ENCODE data around the gene CDK5RAP1.
"Not testable (repeated sequence)": the region's sequence is repeated elsewhere in the genome, so short reads cannot be mapped to it uniquely, and the experiment has no call there.

The CDK5RAP1 gene

GRCh38 chr20:33401184-33401920 lies at the start of gene CDK5RAP1:
Gene CDK5RAP1, minus strand, starts transcription at chr20:33401519. Its CDS starts 4,455 bp downstream, at chr20:33397064.
- peak; percentile 91 for DNase-seq

GRCh38 chr20:33450867-33451266 lies 49.5 kb upstream of the CDK5RAP1 start:
- no peak for DNase-seq

- no peak for DNase-seq
These were observed 44.7 kb upstream of the CDK5RAP1 start for GRCh38 chr20:33445881-33446625.

GRCh38 chr20:33444797-33445560 lies 43.7 kb upstream of the CDK5RAP1 start:
- peak; percentile 12 for DNase-seq

GRCh38 chr20:33443512-33444239 lies 42.4 kb upstream of the CDK5RAP1 start, which contains the start of gene SNTA1:
Gene SNTA1, minus strand, starts transcription at chr20:33443763. Its CDS starts 143 bp downstream, at chr20:33443620.
- DNase-seq = peak; percentile 84

GRCh38 chr20:33443006-33443511 lies 41.7 kb upstream of the CDK5RAP1 start:
- DNase-seq = peak; percentile 10

- no peak for DNase-seq
These were observed 41.1 kb upstream of the CDK5RAP1 start for GRCh38 chr20:33442136-33443005.

GRCh38 chr20:33441142-33441955 lies 40.0 kb upstream of the CDK5RAP1 start:
- no peak for DNase-seq

- DNase-seq = not testable (repeated sequence)
These were observed 39.2 kb upstream of the CDK5RAP1 start for GRCh38 chr20:33440562-33440961.

GRCh38 chr20:33438481-33438880 lies 37.2 kb upstream of the CDK5RAP1 start:
- DNase-seq = no peak

- DNase-seq = peak; percentile 76
These were observed 36.0 kb upstream of the CDK5RAP1 start for GRCh38 chr20:33437141-33437911.

GRCh38 chr20:33434434-33434833 lies 33.1 kb upstream of the CDK5RAP1 start:
- peak; percentile 46 for DNase-seq

- peak; percentile 14 for DNase-seq
These were observed 32.3 kb upstream of the CDK5RAP1 start for GRCh38 chr20:33433465-33434234.

GRCh38 chr20:33431797-33432381 lies 30.6 kb upstream of the CDK5RAP1 start:
- DNase-seq = no peak

GRCh38 chr20:33423875-33424274 lies 22.6 kb upstream of the CDK5RAP1 start:
- not testable (repeated sequence) for DNase-seq

- DNase-seq = peak; percentile 80
These were observed 22.0 kb upstream of the CDK5RAP1 start for GRCh38 chr20:33423141-33423834.

- DNase-seq = no peak
These were observed 18.0 kb upstream of the CDK5RAP1 start for GRCh38 chr20:33419140-33419974.
